ENCODE results near the gene SIN3A. TPM values are rescaled to one million over a fixed set of nuclear protein-coding genes. Genes with fewer than 3 reads are reported as not detected.

SIN3A gene
- total and polyA plus RNA-seq, 2 experiments from 2014 or later, result 24.3 to 73.0 TPM

DNA sequence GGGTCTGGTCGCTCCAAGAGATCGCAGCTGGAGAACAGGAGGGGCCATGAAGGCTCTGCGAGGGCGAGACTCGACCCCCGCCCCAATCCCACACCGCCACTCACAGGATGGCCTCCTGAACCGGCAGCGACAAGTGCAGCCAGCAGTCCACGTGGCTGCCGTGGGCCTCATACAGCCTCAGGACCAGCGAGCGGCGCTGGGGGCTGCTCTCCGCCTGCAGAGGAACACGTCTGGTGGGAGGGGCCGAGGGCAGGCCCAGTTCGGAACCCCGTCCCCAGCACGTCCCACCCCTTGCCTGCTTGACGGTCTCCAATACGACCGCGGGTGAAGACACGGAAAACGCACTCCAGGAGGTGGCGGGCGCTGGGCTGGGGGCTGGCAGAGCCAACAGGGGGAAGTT, 95.5 kb downstream of the SIN3A start (continued):
- TF ChIP-seq CREB1 (CRISPR knock-in tag; IDR thresholded peaks at IDR 0.05; ENCODE audit: low read depth), result no peak
- TF ChIP-seq, protein P1, sequence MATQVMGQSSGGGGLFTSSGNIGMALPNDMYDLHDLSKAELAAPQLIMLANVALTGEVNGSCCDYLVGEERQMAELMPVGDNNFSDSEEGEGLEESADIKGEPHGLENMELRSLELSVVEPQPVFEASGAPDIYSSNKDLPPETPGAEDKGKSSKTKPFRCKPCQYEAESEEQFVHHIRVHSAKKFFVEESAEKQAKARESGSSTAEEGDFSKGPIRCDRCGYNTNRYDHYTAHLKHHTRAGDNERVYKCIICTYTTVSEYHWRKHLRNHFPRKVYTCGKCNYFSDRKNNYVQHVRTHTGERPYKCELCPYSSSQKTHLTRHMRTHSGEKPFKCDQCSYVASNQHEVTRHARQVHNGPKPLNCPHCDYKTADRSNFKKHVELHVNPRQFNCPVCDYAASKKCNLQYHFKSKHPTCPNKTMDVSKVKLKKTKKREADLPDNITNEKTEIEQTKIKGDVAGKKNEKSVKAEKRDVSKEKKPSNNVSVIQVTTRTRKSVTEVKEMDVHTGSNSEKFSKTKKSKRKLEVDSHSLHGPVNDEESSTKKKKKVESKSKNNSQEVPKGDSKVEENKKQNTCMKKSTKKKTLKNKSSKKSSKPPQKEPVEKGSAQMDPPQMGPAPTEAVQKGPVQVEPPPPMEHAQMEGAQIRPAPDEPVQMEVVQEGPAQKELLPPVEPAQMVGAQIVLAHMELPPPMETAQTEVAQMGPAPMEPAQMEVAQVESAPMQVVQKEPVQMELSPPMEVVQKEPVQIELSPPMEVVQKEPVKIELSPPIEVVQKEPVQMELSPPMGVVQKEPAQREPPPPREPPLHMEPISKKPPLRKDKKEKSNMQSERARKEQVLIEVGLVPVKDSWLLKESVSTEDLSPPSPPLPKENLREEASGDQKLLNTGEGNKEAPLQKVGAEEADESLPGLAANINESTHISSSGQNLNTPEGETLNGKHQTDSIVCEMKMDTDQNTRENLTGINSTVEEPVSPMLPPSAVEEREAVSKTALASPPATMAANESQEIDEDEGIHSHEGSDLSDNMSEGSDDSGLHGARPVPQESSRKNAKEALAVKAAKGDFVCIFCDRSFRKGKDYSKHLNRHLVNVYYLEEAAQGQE (IDR thresholded peaks at IDR 0.05; ENCODE audit: unreplicated experiment), result no peak
- TF ChIP-seq EZH2phosphoT487 (IDR thresholded peaks at IDR 0.05; ENCODE audit: unreplicated experiment), result no peak
- TF ChIP-seq, protein P2, sequence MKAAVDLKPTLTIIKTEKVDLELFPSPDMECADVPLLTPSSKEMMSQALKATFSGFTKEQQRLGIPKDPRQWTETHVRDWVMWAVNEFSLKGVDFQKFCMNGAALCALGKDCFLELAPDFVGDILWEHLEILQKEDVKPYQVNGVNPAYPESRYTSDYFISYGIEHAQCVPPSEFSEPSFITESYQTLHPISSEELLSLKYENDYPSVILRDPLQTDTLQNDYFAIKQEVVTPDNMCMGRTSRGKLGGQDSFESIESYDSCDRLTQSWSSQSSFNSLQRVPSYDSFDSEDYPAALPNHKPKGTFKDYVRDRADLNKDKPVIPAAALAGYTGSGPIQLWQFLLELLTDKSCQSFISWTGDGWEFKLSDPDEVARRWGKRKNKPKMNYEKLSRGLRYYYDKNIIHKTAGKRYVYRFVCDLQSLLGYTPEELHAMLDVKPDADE (IDR thresholded peaks at IDR 0.05), result no peak
- no peak for TF ChIP-seq STAT1 (IDR thresholded peaks at IDR 0.05; ENCODE audit: unreplicated experiment)
- no peak for TF ChIP-seq JUNB (IDR thresholded peaks at IDR 0.05; ENCODE audit: unreplicated experiment)
- TF ChIP-seq ZNF114 (CRISPR knock-in tag; IDR thresholded peaks at IDR 0.05), result no peak
- no peak for TF ChIP-seq EZH2 (IDR thresholded peaks at IDR 0.05; ENCODE audit: low read depth, unreplicated experiment)

DNA sequence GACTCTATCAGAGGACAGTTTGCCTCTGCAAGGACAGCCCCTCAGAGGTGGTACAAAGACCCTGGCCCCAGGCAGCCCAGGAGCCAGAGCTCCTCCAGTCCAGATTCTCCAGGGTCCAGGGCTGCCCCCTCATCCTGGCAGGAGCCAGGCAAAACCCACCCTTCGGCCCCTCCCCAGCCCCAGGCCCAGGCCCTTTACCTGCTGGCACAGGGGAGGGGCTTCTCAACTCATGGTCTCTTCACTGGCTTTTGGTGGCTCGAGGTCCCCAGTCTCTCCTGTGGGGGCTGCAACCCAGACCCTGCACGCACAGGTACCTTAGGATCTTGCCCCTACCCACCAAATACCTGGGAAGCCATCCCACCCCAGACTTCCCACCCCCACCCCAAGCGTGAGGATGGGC, 96.1 kb downstream of the SIN3A start:
- Histone ChIP-seq H3K36me3 (ENCODE audit: insufficient read depth) (no peaks in the 10 kb centered on the region), H3K4me1 (ENCODE audit: insufficient read depth) (no peaks in the 10 kb centered on the region), H3K79me2 (replicated peaks; ENCODE audit: insufficient read depth) (no peaks in the 10 kb centered on the region), H3K4me3 (no peak overlapping the region), H3F3A (replicated peaks; ENCODE audit: low read depth) (no peaks in the 10 kb centered on the region), H3K9me2 (ENCODE audit: insufficient read depth) (0 out of 2 replicates have a peak, but pooled peaks cover 5% of the 10 kb centered on the region), H3K4me2 (no peak overlapping the region), H2AFZ (no peak overlapping the region), H3K27ac (ENCODE audit: low read depth) (no peak overlapping the region), H4K20me1 (replicated peaks; ENCODE audit: insufficient read depth) (no peaks in the 10 kb centered on the region), H3K27me3 (ENCODE audit: insufficient read depth) (peaks cover under 1% of the 10 kb centered on the region; the same call in 1 of the 2 replicates)
- H3K36me3 Mint-ChIP-seq (ENCODE audit: low read depth), result peaks cover 11% of the 10 kb centered on the region; the same call in 2 of the 3 replicates
- H3K27me3 Mint-ChIP-seq (ENCODE audit: insufficient read depth, low read depth, poor library complexity), result peaks cover 19% of the 10 kb centered on the region
- ATAC-seq (no peak), DNase-seq (ENCODE audit: low spot score) (no peak)
- no peaks in the 10 kb centered on the region for H3K9me3 Mint-ChIP-seq
- no peak overlapping the region for H3K4me3 Mint-ChIP-seq
- H3K27ac Mint-ChIP-seq, result no peak overlapping the region
- no peaks in the 10 kb centered on the region for H3K4me1 Mint-ChIP-seq
- TF ChIP-seq CREB1 (CRISPR knock-in tag; IDR thresholded peaks at IDR 0.05; ENCODE audit: low read depth), result no peak
- no peak for TF ChIP-seq NANOG (IDR thresholded peaks at IDR 0.05; ENCODE audit: borderline replicate concordance)
- no peak for TF ChIP-seq ZNF114 (CRISPR knock-in tag; IDR thresholded peaks at IDR 0.05)
- TF ChIP-seq, protein P3, sequence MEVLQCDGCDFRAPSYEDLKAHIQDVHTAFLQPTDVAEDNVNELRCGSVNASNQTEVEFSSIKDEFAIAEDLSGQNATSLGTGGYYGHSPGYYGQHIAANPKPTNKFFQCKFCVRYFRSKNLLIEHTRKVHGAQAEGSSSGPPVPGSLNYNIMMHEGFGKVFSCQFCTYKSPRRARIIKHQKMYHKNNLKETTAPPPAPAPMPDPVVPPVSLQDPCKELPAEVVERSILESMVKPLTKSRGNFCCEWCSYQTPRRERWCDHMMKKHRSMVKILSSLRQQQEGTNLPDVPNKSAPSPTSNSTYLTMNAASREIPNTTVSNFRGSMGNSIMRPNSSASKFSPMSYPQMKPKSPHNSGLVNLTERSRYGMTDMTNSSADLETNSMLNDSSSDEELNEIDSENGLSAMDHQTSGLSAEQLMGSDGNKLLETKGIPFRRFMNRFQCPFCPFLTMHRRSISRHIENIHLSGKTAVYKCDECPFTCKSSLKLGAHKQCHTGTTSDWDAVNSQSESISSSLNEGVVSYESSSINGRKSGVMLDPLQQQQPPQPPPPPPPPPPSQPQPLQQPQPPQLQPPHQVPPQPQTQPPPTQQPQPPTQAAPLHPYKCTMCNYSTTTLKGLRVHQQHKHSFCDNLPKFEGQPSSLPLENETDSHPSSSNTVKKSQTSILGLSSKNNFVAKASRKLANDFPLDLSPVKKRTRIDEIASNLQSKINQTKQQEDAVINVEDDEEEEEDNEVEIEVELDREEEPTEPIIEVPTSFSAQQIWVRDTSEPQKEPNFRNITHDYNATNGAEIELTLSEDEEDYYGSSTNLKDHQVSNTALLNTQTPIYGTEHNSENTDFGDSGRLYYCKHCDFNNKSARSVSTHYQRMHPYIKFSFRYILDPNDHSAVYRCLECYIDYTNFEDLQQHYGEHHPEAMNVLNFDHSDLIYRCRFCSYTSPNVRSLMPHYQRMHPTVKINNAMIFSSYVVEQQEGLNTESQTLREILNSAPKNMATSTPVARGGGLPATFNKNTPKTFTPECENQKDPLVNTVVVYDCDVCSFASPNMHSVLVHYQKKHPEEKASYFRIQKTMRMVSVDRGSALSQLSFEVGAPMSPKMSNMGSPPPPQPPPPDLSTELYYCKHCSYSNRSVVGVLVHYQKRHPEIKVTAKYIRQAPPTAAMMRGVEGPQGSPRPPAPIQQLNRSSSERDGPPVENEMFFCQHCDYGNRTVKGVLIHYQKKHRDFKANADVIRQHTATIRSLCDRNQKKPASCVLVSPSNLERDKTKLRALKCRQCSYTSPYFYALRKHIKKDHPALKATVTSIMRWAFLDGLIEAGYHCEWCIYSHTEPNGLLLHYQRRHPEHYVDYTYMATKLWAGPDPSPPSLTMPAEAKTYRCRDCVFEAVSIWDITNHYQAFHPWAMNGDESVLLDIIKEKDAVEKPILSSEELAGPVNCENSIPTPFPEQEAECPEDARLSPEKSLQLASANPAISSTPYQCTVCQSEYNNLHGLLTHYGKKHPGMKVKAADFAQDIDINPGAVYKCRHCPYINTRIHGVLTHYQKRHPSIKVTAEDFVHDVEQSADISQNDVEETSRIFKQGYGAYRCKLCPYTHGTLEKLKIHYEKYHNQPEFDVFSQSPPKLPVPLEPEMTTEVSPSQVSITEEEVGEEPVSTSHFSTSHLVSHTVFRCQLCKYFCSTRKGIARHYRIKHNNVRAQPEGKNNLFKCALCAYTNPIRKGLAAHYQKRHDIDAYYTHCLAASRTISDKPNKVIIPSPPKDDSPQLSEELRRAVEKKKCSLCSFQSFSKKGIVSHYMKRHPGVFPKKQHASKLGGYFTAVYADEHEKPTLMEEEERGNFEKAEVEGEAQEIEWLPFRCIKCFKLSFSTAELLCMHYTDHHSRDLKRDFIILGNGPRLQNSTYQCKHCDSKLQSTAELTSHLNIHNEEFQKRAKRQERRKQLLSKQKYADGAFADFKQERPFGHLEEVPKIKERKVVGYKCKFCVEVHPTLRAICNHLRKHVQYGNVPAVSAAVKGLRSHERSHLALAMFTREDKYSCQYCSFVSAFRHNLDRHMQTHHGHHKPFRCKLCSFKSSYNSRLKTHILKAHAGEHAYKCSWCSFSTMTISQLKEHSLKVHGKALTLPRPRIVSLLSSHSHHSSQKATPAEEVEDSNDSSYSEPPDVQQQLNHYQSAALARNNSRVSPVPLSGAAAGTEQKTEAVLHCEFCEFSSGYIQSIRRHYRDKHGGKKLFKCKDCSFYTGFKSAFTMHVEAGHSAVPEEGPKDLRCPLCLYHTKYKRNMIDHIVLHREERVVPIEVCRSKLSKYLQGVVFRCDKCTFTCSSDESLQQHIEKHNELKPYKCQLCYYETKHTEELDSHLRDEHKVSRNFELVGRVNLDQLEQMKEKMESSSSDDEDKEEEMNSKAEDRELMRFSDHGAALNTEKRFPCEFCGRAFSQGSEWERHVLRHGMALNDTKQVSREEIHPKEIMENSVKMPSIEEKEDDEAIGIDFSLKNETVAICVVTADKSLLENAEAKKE (CRISPR knock-in tag; IDR thresholded peaks at IDR 0.05), result no peak
- TF ChIP-seq, protein P4, sequence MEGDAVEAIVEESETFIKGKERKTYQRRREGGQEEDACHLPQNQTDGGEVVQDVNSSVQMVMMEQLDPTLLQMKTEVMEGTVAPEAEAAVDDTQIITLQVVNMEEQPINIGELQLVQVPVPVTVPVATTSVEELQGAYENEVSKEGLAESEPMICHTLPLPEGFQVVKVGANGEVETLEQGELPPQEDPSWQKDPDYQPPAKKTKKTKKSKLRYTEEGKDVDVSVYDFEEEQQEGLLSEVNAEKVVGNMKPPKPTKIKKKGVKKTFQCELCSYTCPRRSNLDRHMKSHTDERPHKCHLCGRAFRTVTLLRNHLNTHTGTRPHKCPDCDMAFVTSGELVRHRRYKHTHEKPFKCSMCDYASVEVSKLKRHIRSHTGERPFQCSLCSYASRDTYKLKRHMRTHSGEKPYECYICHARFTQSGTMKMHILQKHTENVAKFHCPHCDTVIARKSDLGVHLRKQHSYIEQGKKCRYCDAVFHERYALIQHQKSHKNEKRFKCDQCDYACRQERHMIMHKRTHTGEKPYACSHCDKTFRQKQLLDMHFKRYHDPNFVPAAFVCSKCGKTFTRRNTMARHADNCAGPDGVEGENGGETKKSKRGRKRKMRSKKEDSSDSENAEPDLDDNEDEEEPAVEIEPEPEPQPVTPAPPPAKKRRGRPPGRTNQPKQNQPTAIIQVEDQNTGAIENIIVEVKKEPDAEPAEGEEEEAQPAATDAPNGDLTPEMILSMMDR (conservative IDR thresholded peaks at IDR 0.05; ENCODE audit: low read depth in 2 of 2), result no peak
- TF ChIP-seq, protein P2 (IDR thresholded peaks at IDR 0.05), result no peak

Data from GM23338 (cell line).